Loucy (cell line): ENCODE measurements around the gene TP63.

Experiments
- EZH2phosphoT487 ChIP-seq: fragments of 200-600 bp; IDR thresholded peaks from 2 replicates; pipeline ENCODE4 v1.6.1; 2018; ENCODE audit warnings: antibody characterized with exemption, mild to moderate bottlenecking, moderate library complexity, borderline replicate concordance
- TF ChIP-seq, protein P1 (sequence below): fragments of 200-600 bp; sonication (generic); conservative IDR thresholded peaks from 2 replicates; pipeline ENCODE4 v1.5.1; 2014; ENCODE audit warnings: mild to moderate bottlenecking, antibody characterized with exemption, low read length

DNA sequence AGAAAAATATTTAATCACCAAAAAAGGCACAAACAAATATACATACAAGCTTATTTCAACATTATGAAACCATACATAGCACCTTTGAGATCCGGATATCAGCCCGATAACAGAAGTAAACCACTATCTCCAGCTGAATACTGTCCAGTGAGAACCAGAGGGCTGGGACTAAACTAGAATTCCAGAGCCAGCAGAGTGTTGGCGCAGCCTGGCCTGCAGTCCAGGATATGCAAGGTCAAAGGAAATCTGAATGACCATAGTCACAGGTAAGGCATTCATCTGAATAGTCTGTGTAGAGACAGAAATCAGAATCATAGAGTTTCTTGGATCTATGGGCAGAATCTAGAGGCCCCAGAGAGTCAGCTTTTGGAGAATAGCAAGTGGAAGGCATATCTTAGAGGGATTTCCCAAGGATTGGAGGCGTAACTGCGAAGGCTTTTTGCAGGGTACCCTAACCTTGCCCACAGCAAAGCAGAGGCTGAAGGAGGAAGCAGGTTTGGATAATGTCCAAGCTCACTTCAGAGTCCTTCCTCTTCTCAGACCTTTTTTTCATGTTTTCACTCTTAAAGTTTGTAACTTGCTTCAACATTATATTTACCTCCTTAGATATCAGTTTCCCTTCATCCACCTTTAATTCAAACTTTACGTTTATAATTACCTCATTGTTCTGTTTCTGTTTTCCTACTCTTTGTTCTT, 32.5 kb upstream of the TP63 start:
- TF ChIP-seq, protein P1, sequence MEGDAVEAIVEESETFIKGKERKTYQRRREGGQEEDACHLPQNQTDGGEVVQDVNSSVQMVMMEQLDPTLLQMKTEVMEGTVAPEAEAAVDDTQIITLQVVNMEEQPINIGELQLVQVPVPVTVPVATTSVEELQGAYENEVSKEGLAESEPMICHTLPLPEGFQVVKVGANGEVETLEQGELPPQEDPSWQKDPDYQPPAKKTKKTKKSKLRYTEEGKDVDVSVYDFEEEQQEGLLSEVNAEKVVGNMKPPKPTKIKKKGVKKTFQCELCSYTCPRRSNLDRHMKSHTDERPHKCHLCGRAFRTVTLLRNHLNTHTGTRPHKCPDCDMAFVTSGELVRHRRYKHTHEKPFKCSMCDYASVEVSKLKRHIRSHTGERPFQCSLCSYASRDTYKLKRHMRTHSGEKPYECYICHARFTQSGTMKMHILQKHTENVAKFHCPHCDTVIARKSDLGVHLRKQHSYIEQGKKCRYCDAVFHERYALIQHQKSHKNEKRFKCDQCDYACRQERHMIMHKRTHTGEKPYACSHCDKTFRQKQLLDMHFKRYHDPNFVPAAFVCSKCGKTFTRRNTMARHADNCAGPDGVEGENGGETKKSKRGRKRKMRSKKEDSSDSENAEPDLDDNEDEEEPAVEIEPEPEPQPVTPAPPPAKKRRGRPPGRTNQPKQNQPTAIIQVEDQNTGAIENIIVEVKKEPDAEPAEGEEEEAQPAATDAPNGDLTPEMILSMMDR: no peak
- no peak for TF ChIP-seq EZH2phosphoT487
